ENCODE measurements around the gene TRAF3.
"Not testable (repeated sequence)": the region's sequence is repeated elsewhere in the genome, so short reads cannot be mapped to it uniquely, and the experiment has no call there.

TRAF3 gene

GRCh38 chr14:102829016-102829548 is 51.8 kb downstream of the TRAF3 start:
- DNase-seq (ENCODE audit: low read depth): no peak

GRCh38 chr14:102830474-102831045 is 53.3 kb downstream of the TRAF3 start:
- no peak for DNase-seq (ENCODE audit: low read depth)

GRCh38 chr14:102831163-102831804 is 54.0 kb downstream of the TRAF3 start:
- no peak for DNase-seq (ENCODE audit: low read depth)

GRCh38 chr14:102833341-102833740 is 56.1 kb downstream of the TRAF3 start:
- DNase-seq (ENCODE audit: low read depth): no peak

- DNase-seq (ENCODE audit: low read depth): no peak
Measured at GRCh38 chr14:102833991-102834390, 56.7 kb downstream of the TRAF3 start.

- DNase-seq (ENCODE audit: low read depth): no peak
Measured at GRCh38 chr14:102835959-102836358, 58.7 kb downstream of the TRAF3 start.

- DNase-seq (ENCODE audit: low read depth): not testable (repeated sequence)
Measured at GRCh38 chr14:102837120-102837519, 59.9 kb downstream of the TRAF3 start.

GRCh38 chr14:102838501-102838900 is 61.3 kb downstream of the TRAF3 start:
- no peak for DNase-seq (ENCODE audit: low read depth)

- no peak for DNase-seq (ENCODE audit: low read depth)
Measured at GRCh38 chr14:102840115-102840514, 62.9 kb downstream of the TRAF3 start.

- no peak for DNase-seq (ENCODE audit: low read depth)
Measured at GRCh38 chr14:102840771-102841528, 63.7 kb downstream of the TRAF3 start.

- DNase-seq (ENCODE audit: low read depth): no peak
Measured at GRCh38 chr14:102848830-102849525, 71.7 kb downstream of the TRAF3 start.

GRCh38 chr14:102849526-102850379 is 72.5 kb downstream of the TRAF3 start:
- DNase-seq (ENCODE audit: low read depth): no peak

GRCh38 chr14:102853648-102854047 is 76.4 kb downstream of the TRAF3 start:
- DNase-seq (ENCODE audit: low read depth): no peak

- no peak for DNase-seq (ENCODE audit: low read depth)
Measured at GRCh38 chr14:102854091-102854703, 76.9 kb downstream of the TRAF3 start.

GRCh38 chr14:102856179-102856578 is 78.9 kb downstream of the TRAF3 start:
- no peak for DNase-seq (ENCODE audit: low read depth)

GRCh38 chr14:102857444-102857843 is 80.2 kb downstream of the TRAF3 start:
- DNase-seq (ENCODE audit: low read depth): no peak

GRCh38 chr14:102859911-102860310 is 82.7 kb downstream of the TRAF3 start:
- no peak for DNase-seq (ENCODE audit: low read depth)

GRCh38 chr14:102862154-102862773 is 85.0 kb downstream of the TRAF3 start:
- DNase-seq (ENCODE audit: low read depth): no peak

- no peak for DNase-seq (ENCODE audit: low read depth)
Measured at GRCh38 chr14:102863381-102863780, 86.1 kb downstream of the TRAF3 start.

GRCh38 chr14:102865916-102866315 is 88.7 kb downstream of the TRAF3 start:
- not testable (repeated sequence) for DNase-seq (ENCODE audit: low read depth)
